Panc1 (cell line): ENCODE data around the gene C3orf33. TPM values are rescaled to one million over a fixed set of nuclear protein-coding genes. Genes with fewer than 3 reads are reported as not detected.

Source experiments
- ATAC-seq: fragments of 200-7000 bp; cut with Tn5 transposase; 2 replicates; pipeline ENCODE4 v1.9.1; 2020; ENCODE audit warnings: mild to moderate bottlenecking, moderate library complexity
- BruUV-seq: library from RNA; stranded (reverse); fragments of 400-500 nt; replicated peaks from 2 replicates; lab custom pipeline; 2021; lab: Mats Ljungman, UMichigan
- CTCF ChIA-PET: fragments of 300-600 bp; sonication (Branson Sonifier 250); formaldehyde crosslinking; loops from one replicate; lab custom pipeline; 2022; ENCODE audit warnings: antibody characterized with exemption; lab: Charles Lee
- POLR2A ChIA-PET: fragments of 300-600 bp; sonication (Branson Sonifier 250); formaldehyde crosslinking; loops from one replicate; lab custom pipeline; 2022; ENCODE audit warnings: antibody characterized with exemption; lab: Charles Lee
- DNase-seq: peaks from one replicate; pipeline ENCODE4 v3.0.0-alpha.2; 2010; ENCODE audit warnings: low read depth, low spot score
- H3K27ac ChIP-seq: 2 replicates; pipeline ENCODE4 v1.5.1; 2011; ENCODE audit warnings: mild to moderate bottlenecking, low read length, inconsistent platforms
- H3K27me3 ChIP-seq: fragments of 200-500 bp; sonication (Bioruptor generic); 2 replicates; pipeline ENCODE4 v1.6.0; 2014; ENCODE audit warnings: low read length, inconsistent platforms; ENCODE audit not compliant: control insufficient read depth, insufficient read depth
- H3K36me3 ChIP-seq: fragments of 200-500 bp; sonication (Bioruptor generic); 2 replicates; pipeline ENCODE4 v1.5.1; 2014; ENCODE audit warnings: inconsistent platforms, mild to moderate bottlenecking, low read length, moderate library complexity; ENCODE audit not compliant: control insufficient read depth, insufficient read depth
- H3K4me1 ChIP-seq: 2 replicates; pipeline ENCODE4 v1.5.1; 2011; ENCODE audit warnings: inconsistent platforms, mild to moderate bottlenecking, low read length, moderate library complexity; ENCODE audit not compliant: control insufficient read depth, insufficient read depth
- H3K4me3 ChIP-seq, 2 experiments: 2 replicates each; pipeline ENCODE4 v1.5.1; 2011 to 2012; ENCODE audit warnings: low read depth in 2 of 2, low read length in 2 of 2, mild to moderate bottlenecking in 2 of 2, inconsistent platforms in 1 of 2, moderate library complexity in 1 of 2
- H3K9me3 ChIP-seq: fragments of 200-500 bp; sonication (Bioruptor generic); 2 replicates; pipeline ENCODE4 v1.5.1; 2014; ENCODE audit warnings: low read depth, mild to moderate bottlenecking, inconsistent platforms, low read length, moderate library complexity; ENCODE audit not compliant: control insufficient read depth, insufficient read depth
- POLR2AphosphoS5 ChIP-seq: IDR thresholded peaks from 2 replicates; pipeline ENCODE4 v1.6.1; 2012; ENCODE audit warnings: mild to moderate bottlenecking, low read depth, low read length, moderate library complexity
- SIN3A ChIP-seq: IDR thresholded peaks from 2 replicates; pipeline ENCODE4 v1.6.1; 2012; ENCODE audit warnings: low read depth, mild to moderate bottlenecking, low read length, moderate library complexity, borderline replicate concordance; ENCODE audit not compliant: insufficient read depth
- TCF7L2 ChIP-seq: IDR thresholded peaks from 2 replicates; pipeline ENCODE4 v1.6.1; 2011; ENCODE audit warnings: mild to moderate bottlenecking, low read depth, low read length, inconsistent platforms
- in situ Hi-C: cut with HindIII; loops from 2 replicates; pipeline ENCODE4 v1.10.0; 2016; ENCODE audit warnings: low sequenced_read_pairs, low pct_unique_long_range_greater_than_20kb
- intact Hi-C: fragments of 100-400 bp; cut with micrococcal nuclease; formaldehyde crosslinking; loops from one replicate; pipeline ENCODE4 v1.10.0; 2022; ENCODE audit not compliant: unreplicated experiment
- total RNA-seq: library from RNA; stranded (reverse); gene quantifications from one replicate; pipeline ENCODE4 v1.2.1, GENCODE V29; 2021; ENCODE audit not compliant: unreplicated experiment
- TF ChIP-seq, protein P1 (sequence below): fragments of 450-650 bp; IDR thresholded peaks from 2 replicates; pipeline ENCODE4 v1.5.1; 2017; ENCODE audit warnings: mild to moderate bottlenecking
- TF ChIP-seq, protein P2 (sequence below), 2 experiments: IDR thresholded peaks; 2 replicates each; pipeline ENCODE4 v1.6.1; 2011 to 2012; ENCODE audit warnings: low read depth in 2 of 2, control low read depth in 1 of 2, low read length in 1 of 2, mild to moderate bottlenecking in 1 of 2, moderate library complexity in 1 of 2; ENCODE audit not compliant: insufficient read depth in 1 of 2

C3orf33 gene
- total RNA-seq, 1 experiment from 2014 or later: 3.2 TPM

DNA sequence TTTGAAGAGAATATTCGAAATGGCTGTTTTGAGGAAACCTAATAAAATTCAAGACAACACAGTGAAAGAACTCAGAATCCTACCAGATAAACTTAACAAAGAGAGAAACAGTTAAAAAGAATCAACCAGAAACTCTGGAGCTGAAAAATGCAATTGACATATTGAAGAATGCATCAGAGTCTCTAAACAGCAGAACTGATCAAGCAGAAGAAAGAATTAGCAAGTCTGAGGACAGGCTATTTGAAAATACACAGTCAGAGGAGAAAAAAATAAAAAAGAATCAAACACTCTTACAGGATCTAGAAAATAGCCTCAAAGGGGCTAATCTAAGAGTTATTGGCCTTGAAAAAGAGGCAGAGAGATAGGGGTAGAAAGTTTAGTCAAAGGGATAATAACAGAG lies 13.5 kb downstream of the C3orf33 start:
- Histone ChIP-seq H3K4me3 (no peak overlapping the region), H3K4me1 (no peaks in the 10 kb centered on the region), H3K36me3 (no peaks in the 10 kb centered on the region), H3K27me3 (no peaks in the 10 kb centered on the region), H3K27ac (no peak overlapping the region), H3K9me3 (no peaks in the 10 kb centered on the region)
- CTCF ChIA-PET: no interaction called here
- POLR2A ChIA-PET: no interaction called here
- in situ Hi-C loops (no loop called here), intact Hi-C loops (no loop called here)
- ATAC-seq (no peak), DNase-seq (no peak)
- BruUV-seq: no TSS peak
- no peak for TF ChIP-seq TCF7L2
- no peak for TF ChIP-seq POLR2AphosphoS5
- TF ChIP-seq, protein P1, sequence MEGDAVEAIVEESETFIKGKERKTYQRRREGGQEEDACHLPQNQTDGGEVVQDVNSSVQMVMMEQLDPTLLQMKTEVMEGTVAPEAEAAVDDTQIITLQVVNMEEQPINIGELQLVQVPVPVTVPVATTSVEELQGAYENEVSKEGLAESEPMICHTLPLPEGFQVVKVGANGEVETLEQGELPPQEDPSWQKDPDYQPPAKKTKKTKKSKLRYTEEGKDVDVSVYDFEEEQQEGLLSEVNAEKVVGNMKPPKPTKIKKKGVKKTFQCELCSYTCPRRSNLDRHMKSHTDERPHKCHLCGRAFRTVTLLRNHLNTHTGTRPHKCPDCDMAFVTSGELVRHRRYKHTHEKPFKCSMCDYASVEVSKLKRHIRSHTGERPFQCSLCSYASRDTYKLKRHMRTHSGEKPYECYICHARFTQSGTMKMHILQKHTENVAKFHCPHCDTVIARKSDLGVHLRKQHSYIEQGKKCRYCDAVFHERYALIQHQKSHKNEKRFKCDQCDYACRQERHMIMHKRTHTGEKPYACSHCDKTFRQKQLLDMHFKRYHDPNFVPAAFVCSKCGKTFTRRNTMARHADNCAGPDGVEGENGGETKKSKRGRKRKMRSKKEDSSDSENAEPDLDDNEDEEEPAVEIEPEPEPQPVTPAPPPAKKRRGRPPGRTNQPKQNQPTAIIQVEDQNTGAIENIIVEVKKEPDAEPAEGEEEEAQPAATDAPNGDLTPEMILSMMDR: no peak
- TF ChIP-seq, protein P2, sequence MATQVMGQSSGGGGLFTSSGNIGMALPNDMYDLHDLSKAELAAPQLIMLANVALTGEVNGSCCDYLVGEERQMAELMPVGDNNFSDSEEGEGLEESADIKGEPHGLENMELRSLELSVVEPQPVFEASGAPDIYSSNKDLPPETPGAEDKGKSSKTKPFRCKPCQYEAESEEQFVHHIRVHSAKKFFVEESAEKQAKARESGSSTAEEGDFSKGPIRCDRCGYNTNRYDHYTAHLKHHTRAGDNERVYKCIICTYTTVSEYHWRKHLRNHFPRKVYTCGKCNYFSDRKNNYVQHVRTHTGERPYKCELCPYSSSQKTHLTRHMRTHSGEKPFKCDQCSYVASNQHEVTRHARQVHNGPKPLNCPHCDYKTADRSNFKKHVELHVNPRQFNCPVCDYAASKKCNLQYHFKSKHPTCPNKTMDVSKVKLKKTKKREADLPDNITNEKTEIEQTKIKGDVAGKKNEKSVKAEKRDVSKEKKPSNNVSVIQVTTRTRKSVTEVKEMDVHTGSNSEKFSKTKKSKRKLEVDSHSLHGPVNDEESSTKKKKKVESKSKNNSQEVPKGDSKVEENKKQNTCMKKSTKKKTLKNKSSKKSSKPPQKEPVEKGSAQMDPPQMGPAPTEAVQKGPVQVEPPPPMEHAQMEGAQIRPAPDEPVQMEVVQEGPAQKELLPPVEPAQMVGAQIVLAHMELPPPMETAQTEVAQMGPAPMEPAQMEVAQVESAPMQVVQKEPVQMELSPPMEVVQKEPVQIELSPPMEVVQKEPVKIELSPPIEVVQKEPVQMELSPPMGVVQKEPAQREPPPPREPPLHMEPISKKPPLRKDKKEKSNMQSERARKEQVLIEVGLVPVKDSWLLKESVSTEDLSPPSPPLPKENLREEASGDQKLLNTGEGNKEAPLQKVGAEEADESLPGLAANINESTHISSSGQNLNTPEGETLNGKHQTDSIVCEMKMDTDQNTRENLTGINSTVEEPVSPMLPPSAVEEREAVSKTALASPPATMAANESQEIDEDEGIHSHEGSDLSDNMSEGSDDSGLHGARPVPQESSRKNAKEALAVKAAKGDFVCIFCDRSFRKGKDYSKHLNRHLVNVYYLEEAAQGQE (IDR thresholded peaks at IDR 0.05; ENCODE audit: insufficient read depth in 1 of 2, low read depth in 2 of 2, low read length in 1 of 2): no peak
- TF ChIP-seq SIN3A: no peak

DNA sequence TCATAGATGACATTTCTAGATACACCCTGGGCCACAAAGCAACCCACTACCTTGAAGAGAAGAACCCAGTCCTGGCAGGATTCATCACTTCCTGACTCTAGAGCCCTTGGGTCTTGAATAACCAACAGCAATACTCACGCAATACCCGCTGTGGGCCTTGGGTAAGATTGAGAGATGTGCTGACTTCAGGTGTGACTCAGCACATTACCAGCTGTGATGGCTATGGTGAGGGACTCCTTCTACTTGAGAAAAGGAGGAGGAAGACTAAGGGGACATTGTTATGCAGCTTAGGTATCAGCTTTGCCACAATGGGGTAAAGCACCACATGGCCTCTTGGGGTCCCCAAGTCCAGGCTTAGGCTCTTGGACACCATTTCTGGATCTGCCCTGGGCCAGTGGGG lies 14.9 kb downstream of the C3orf33 start:
- intact Hi-C loops: no loop called here
- ATAC-seq (no peak), DNase-seq (no peak)
- Histone ChIP-seq H3K27ac (no peak overlapping the region), H3K9me3 (no peaks in the 10 kb centered on the region), H3K4me1 (no peaks in the 10 kb centered on the region), H3K4me3 (no peak overlapping the region), H3K27me3 (no peaks in the 10 kb centered on the region), H3K36me3 (no peaks in the 10 kb centered on the region)
- no TSS peak for BruUV-seq
- POLR2A ChIA-PET: no interaction called here
- in situ Hi-C loops: no loop called here
- TF ChIP-seq TCF7L2: no peak
- TF ChIP-seq SIN3A: no peak
- TF ChIP-seq POLR2AphosphoS5: no peak
- TF ChIP-seq, protein P2 (IDR thresholded peaks at IDR 0.05; ENCODE audit: insufficient read depth in 1 of 2, low read depth in 2 of 2, low read length in 1 of 2): no peak
- TF ChIP-seq, protein P1: no peak
- CTCF ChIA-PET: no interaction called here
